Keratinocyte (primary cell): ENCODE measurements around the gene FAM221B. TPM values are rescaled to one million over a fixed set of nuclear protein-coding genes. Genes with fewer than 3 reads are reported as not detected.

Experiments
- DNase-seq: peaks from one replicate; pipeline ENCODE4 v3.0.0-alpha.2; 2011; ENCODE audit warnings: low read depth, missing footprints, low spot score
- FAIRE-seq: peaks from 2 replicates; lab custom pipeline; 2011; peaks lifted over from hg19 to GRCh38; lab: Jason Lieb, UNC
- H2AFZ ChIP-seq: 2 replicates; pipeline ENCODE4 v1.6.0; 2012; ENCODE audit warnings: low read length, control low read depth, inconsistent platforms; ENCODE audit not compliant: control insufficient read depth
- H3K27ac ChIP-seq: 2 replicates; pipeline ENCODE4 v1.5.1; 2011; ENCODE audit warnings: low read length; ENCODE audit not compliant: control insufficient read depth, insufficient read depth
- H3K27me3 ChIP-seq: 3 replicates; pipeline ENCODE4 v1.6.0; 2011; ENCODE audit warnings: low read length; ENCODE audit not compliant: control insufficient read depth, insufficient read depth; ENCODE audit errors: extremely low read depth
- H3K36me3 ChIP-seq, 2 experiments: 2 replicates in 1 of 2; 3 replicates in 1 of 2; pipeline ENCODE4 v1.5.1; 2011; ENCODE audit warnings: low read length in 2 of 2, mild to moderate bottlenecking in 1 of 2; ENCODE audit not compliant: control insufficient read depth in 2 of 2, insufficient read depth in 2 of 2; ENCODE audit errors: extremely low read depth in 1 of 2
- H3K4me1 ChIP-seq: 3 replicates; pipeline ENCODE4 v1.5.1; 2011; ENCODE audit warnings: low read length; ENCODE audit not compliant: control insufficient read depth, insufficient read depth; ENCODE audit errors: extremely low read depth
- H3K4me2 ChIP-seq: 3 replicates; pipeline ENCODE4 v1.6.0; 2011; ENCODE audit warnings: low read depth, low read length; ENCODE audit not compliant: control insufficient read depth, insufficient read depth; ENCODE audit errors: extremely low read depth
- H3K4me3 ChIP-seq, 3 experiments: fragments of 200-600 bp in 1 of 3; sonication (generic) in 1 of 3; 2 replicates in 2 of 3; 3 replicates in 1 of 3; pipeline ENCODE4 v1.5.1; 2011 to 2016; ENCODE audit warnings: low read length in 3 of 3, mild to moderate bottlenecking in 3 of 3, control low read depth in 2 of 3, inconsistent platforms in 1 of 3, low read depth in 1 of 3, mixed read lengths in 1 of 3, mixed run types in 1 of 3, moderate library complexity in 1 of 3; ENCODE audit not compliant: control insufficient read depth in 2 of 3, insufficient read depth in 2 of 3; ENCODE audit errors: extremely low read depth in 1 of 3
- H3K79me2 ChIP-seq: 2 replicates; pipeline ENCODE4 v1.6.0; 2012; ENCODE audit warnings: low read length; ENCODE audit not compliant: control insufficient read depth, insufficient read depth
- H3K9ac ChIP-seq: 3 replicates; pipeline ENCODE4 v1.6.0; 2011; ENCODE audit warnings: low read length; ENCODE audit not compliant: control insufficient read depth, insufficient read depth; ENCODE audit errors: extremely low read depth
- H3K9me1 ChIP-seq: 3 replicates; pipeline ENCODE4 v1.6.0; 2011; ENCODE audit warnings: low read length; ENCODE audit not compliant: control insufficient read depth, insufficient read depth; ENCODE audit errors: extremely low read depth
- H3K9me3 ChIP-seq: 2 replicates; pipeline ENCODE4 v1.5.1; 2012; ENCODE audit warnings: low read depth, low read length; ENCODE audit not compliant: control insufficient read depth
- H4K20me1 ChIP-seq: 3 replicates; pipeline ENCODE4 v1.6.0; 2011; ENCODE audit warnings: low read length; ENCODE audit not compliant: control insufficient read depth, insufficient read depth; ENCODE audit errors: extremely low read depth
- CTCF ChIP-seq, 3 experiments: IDR thresholded peaks in 1 of 3; conservative IDR thresholded peaks in 1 of 3; optimal IDR thresholded peaks in 1 of 3; 2 replicates in 2 of 3; 3 replicates in 1 of 3; pipeline versions ENCODE3 to v1.5.1; 2011; ENCODE audit warnings: low read length in 3 of 3, mild to moderate bottlenecking in 3 of 3, moderate library complexity in 2 of 3, control low read depth in 1 of 3, inconsistent platforms in 1 of 3; ENCODE audit not compliant: insufficient read depth in 2 of 3; ENCODE audit errors: extremely low read depth in 1 of 3
- EZH2 ChIP-seq: IDR thresholded peaks from one replicate; pipeline ENCODE4 v1.6.1; 2012; ENCODE audit warnings: inconsistent platforms, mild to moderate bottlenecking, low read length, moderate library complexity
- dilution Hi-C: fragments of 300-500 bp; cut with MboI; formaldehyde crosslinking; loops from one replicate; pipeline ENCODE4 v1.7.0; 2020; ENCODE audit warnings: low sequenced_read_pairs; ENCODE audit not compliant: extremely low pct_ligation_motif_present
- polyA plus RNA-seq, 5 experiments: library from polyadenylated mRNA; depleted of rRNA in 3 of 5; stranded (reverse) in 3 of 5; stranded (forward) in 1 of 5; unstranded in 1 of 5; fragments of >200 nt; gene quantifications; 1 replicate in 1 of 5; 2 replicates in 3 of 5; 3 replicates in 1 of 5; pipeline versions ENCODE4 v1.2.1 to v1.2.3, GENCODE V29; 2011 to 2012; ENCODE audit warnings: missing spikeins in 2 of 5, low read depth in 1 of 5, low replicate concordance in 1 of 5

The FAM221B gene
- polyA plus RNA-seq, 1 donor (not counting 4 experiments of a cell fraction or from before 2014, with no cell fraction given): not detected

GRCh38 chr9:35839926-35840325 is 11.4 kb upstream of the FAM221B start:
- no peak for DNase-seq
- FAIRE-seq: no peak

GRCh38 chr9:35836595-35836994 is 8.1 kb upstream of the FAM221B start:
- H3K9me3 ChIP-seq: no peaks in the 10 kb centered on the region
- DNase-seq (no peak), FAIRE-seq (no peak)
- H3K4me3 ChIP-seq: no peak overlapping the region
- no peaks in the 10 kb centered on the region for H3K27me3 ChIP-seq
- H2AFZ ChIP-seq: no peak overlapping the region
- H3K9me1 ChIP-seq: no peaks in the 10 kb centered on the region
- H4K20me1 ChIP-seq: no peaks in the 10 kb centered on the region
- H3K79me2 ChIP-seq: no peaks in the 10 kb centered on the region
- no peak overlapping the region for H3K27ac ChIP-seq
- TF ChIP-seq EZH2: no peak
- no peak for TF ChIP-seq CTCF (optimal IDR thresholded peaks at IDR 0.05 in 1 of 3, IDR thresholded peaks at IDR 0.05 in 1 of 3, conservative IDR thresholded peaks at IDR 0.05 in 1 of 3; ENCODE audit: extremely low read depth in 1 of 3, insufficient read depth in 2 of 3, low read length in 3 of 3)
- no peaks in the 10 kb centered on the region for H3K4me1 ChIP-seq
- no peaks in the 10 kb centered on the region for H3K36me3 ChIP-seq
- H3K4me2 ChIP-seq: no peak overlapping the region
- dilution Hi-C loops: no loop called here
- no peak overlapping the region for H3K9ac ChIP-seq

More at GRCh38 chr9:35839926-35840325, 11.4 kb upstream of the FAM221B start:
- no peaks in the 10 kb centered on the region for H3K36me3 ChIP-seq
- no peaks in the 10 kb centered on the region for H3K79me2 ChIP-seq
- H3K27me3 ChIP-seq: no peaks in the 10 kb centered on the region
- no peaks in the 10 kb centered on the region for H4K20me1 ChIP-seq
- no peak overlapping the region for H3K4me3 ChIP-seq
- no peak overlapping the region for H3K9ac ChIP-seq
- no peak overlapping the region for H3K4me2 ChIP-seq
- dilution Hi-C loops: no loop called here
- peaks cover 10% of the 10 kb centered on the region for H3K4me1 ChIP-seq
- H2AFZ ChIP-seq: no peak overlapping the region
- no peaks in the 10 kb centered on the region for H3K9me3 ChIP-seq
- no peak overlapping the region for H3K27ac ChIP-seq
- TF ChIP-seq CTCF (optimal IDR thresholded peaks at IDR 0.05 in 1 of 3, IDR thresholded peaks at IDR 0.05 in 1 of 3, conservative IDR thresholded peaks at IDR 0.05 in 1 of 3; ENCODE audit: extremely low read depth in 1 of 3, insufficient read depth in 2 of 3, low read length in 3 of 3) (no peak), EZH2 (no peak)
- H3K9me1 ChIP-seq: no peaks in the 10 kb centered on the region
